ENCODE measurements around the gene EIF5B. TPM values are rescaled to one million over a fixed set of nuclear protein-coding genes. Genes with fewer than 3 reads are reported as not detected.
"Not testable (repeated sequence)": the region's sequence is repeated elsewhere in the genome, so short reads cannot be mapped to it uniquely, and the experiment has no call there.

The EIF5B gene
- 10 to 100 TPM in 1 of 3 donors, 1 to 10 TPM in 2; 2.8 to 14.3 (median 2.9) TPM for polyA plus RNA-seq

DNA sequence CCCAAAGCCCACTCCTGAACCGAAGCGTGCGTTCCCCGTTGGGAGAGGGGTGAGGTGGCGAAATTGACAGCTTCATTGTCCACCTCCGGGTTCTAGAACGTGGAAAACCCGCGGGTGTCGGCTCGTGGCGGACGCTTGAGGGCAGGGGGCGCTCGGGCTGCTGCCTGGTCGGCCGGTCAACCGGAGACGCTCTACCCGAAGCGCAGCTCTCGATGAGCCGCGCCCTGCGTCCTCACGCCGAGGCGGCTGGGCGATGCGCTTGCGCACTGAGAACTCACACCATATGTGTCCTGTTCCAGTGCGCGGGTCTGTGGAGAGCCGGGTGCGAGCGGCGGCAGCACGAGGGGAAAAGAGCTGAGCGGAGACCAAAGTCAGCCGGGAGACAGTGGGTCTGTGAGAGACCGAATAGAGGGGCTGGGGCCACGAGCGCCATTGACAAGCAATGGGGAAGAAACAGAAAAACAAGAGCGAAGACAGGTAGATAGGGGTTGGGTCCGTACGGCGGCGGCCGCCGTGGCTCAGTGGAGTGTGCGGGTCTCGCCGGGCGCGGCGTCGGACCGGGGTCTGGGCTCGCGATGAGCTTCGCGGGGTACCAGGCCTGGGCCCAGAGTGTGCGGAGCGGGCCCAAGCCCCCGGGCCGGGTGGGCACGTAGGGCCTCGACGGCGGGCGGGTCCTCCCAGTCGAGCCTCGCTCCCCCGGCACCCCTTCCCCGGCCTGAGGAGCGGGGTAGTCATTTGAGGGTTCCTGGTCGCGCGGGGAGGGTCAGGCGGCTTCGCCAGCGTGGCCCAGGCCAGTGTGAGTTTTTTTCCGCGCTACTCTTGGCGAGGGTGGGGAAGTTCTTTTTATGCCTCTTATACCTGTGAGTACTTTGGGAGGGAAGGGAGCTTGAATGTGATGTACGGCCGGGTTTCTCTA, at the start of gene EIF5B:
Gene EIF5B (plus strand): TSS at position 277 of the 916 bp plus-strand sequence. CDS start 166 bp downstream, at position 443.
- Mint-ChIP-seq H3K27ac (no peak within 1 kb of the TSS), H3K4me1 (peaks cover 15 to 41% of the 10 kb centered on the region in 2 donors), H3K4me3 (no peak within 1 kb of the TSS), H3K27me3 (ENCODE audit: low read depth in 3 of 3) (peaks cover 0 to 1% (median 0%) of the 10 kb centered on the region in 3 donors), H3K9me3 (no peaks in the 10 kb centered on the region), H3K36me3 (peaks cover 0 to 8% (median 4%) of the 10 kb centered on the region in 3 donors)
- DNase-seq = peak; percentile 90 to 94 (median 93)

DNA sequence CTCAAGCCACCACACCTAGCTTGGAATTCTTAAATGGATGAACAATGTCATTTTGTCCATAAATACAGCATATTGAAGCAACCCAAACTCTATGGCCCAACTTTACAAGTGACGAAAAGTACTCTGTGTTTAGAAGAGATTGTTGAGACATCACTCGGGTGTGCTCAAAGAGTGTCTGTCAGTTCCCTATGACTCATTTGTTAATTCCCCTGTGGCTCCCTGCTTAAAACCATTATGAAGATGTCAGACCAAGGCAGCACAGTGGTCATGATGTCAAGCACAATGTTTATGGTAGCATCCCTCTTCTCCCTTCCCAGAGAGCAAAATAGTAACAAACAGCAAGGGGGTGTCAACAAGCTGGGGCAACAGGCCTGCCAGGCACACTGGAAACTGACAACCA, 39.2 kb upstream of the EIF5B start:
- Mint-ChIP-seq H3K4me3 (no peak overlapping the region), H3K27ac (no peak overlapping the region), H3K4me1 (no peaks in the 10 kb centered on the region), H3K27me3 (ENCODE audit: low read depth in 3 of 3) (peaks cover 2% of the 10 kb centered on the region in 3 donors), H3K36me3 (peaks cover 5 to 21% (median 12%) of the 10 kb centered on the region in 3 donors), H3K9me3 (no peaks in the 10 kb centered on the region)
- DNase-seq = no peak

- peaks cover 2% of the 10 kb centered on the region in 3 donors for H3K27me3 Mint-ChIP-seq (ENCODE audit: low read depth in 3 of 3)
- no peak for DNase-seq
- H3K4me3 Mint-ChIP-seq = no peak overlapping the region
- H3K9me3 Mint-ChIP-seq = no peaks in the 10 kb centered on the region
- no peak overlapping the region for H3K27ac Mint-ChIP-seq
- peaks cover 9 to 30% (median 12%) of the 10 kb centered on the region in 3 donors for H3K36me3 Mint-ChIP-seq
- H3K4me1 Mint-ChIP-seq = no peaks in the 10 kb centered on the region
Measured at GRCh38 chr2:99299580-99299979, 37.6 kb upstream of the EIF5B start.

DNA sequence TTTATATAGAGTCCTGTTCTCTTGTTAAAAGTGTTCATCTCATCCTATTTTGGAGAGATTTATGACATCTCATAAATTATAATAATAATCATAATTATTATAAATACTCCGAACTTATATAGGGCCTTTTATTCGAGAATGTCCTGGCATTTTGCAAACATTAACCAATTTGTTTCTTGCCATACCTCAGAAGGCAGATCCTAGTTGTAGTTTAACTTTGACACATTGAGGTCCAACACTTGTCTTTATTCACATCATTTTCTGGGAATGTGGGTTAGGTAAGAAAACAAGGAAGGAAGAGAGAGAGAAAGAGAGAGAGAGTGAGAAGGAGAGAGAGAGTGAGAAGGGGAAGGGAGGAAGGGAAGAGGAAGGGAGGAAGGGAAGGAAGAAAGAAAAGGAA, 36.1 kb upstream of the EIF5B start, which contains the start of gene LYG1:
Gene LYG1 (minus strand): TSS at position 101 of the 400 bp plus-strand sequence. CDS start 5,527 bp downstream, outside the sequence.
- not testable (repeated sequence) for DNase-seq; H3K4me3 Mint-ChIP-seq; H3K27ac Mint-ChIP-seq; H3K27me3 Mint-ChIP-seq (ENCODE audit: low read depth in 3 of 3); H3K4me1 Mint-ChIP-seq; H3K9me3 Mint-ChIP-seq
- peaks cover 4 to 26% (median 9%) of the 10 kb centered on the region in 3 donors for H3K36me3 Mint-ChIP-seq

DNA sequence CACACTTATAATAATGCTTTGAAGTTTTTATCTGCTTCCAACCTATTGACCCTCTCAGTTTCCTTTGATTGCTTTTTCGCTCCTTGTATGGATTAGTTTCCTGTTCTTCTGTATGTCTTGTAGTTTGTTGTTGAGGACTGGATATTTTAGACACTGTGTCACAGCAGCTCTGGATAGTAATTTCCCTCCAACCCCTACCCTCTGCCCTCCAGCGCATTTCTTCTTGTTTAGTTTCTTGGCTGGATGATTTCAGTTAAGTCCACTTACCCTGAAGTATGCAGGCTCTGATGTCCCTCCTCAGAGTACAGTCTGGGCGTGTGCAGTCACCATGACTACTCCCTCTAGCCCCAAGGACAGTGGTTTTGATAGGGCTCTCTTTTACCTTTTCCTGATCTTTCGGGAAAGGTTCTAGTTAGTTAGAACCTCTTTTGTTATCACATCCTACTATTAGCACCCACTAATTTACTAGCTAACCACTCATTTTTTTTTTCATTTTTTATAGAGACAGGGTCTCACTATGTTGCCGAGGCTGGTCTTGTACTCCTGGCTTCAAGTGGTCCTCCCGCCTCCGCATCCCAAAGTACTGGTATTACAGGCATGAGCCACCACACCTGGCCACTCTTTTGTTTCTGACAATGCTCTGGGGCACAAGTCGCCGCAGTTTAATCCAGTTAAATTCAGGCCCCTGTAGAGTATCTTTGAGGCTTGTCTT, 19.9 kb upstream of the EIF5B start:
- H3K36me3 Mint-ChIP-seq = peaks cover 19 to 47% (median 25%) of the 10 kb centered on the region in 3 donors
- no peak overlapping the region for H3K27ac Mint-ChIP-seq
- H3K9me3 Mint-ChIP-seq = no peaks in the 10 kb centered on the region
- no peak overlapping the region for H3K4me3 Mint-ChIP-seq
- no peak for DNase-seq
- peaks cover 0 to 4% (median 0%) of the 10 kb centered on the region in 3 donors for H3K27me3 Mint-ChIP-seq (ENCODE audit: low read depth in 3 of 3)
- no peaks in the 10 kb centered on the region for H3K4me1 Mint-ChIP-seq

DNA sequence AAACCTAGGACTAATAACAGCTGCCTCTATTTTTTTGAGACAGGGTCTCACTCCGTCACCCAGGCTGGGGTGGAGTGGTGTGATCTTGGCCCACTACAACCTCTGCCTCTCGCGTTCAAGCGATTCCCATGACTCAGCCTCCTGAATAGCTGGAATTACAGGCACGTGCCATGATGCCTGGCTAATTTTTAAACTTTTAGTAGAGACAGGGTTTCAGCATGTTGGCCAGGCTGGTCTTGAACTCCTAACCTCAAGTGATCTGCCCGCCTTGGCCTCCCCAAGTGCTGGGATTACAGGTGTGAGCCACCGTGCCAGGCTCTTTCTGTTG, 19.4 kb upstream of the EIF5B start:
- not testable (repeated sequence) for H3K4me3 Mint-ChIP-seq; H3K27ac Mint-ChIP-seq; H3K27me3 Mint-ChIP-seq (ENCODE audit: low read depth in 3 of 3); DNase-seq; H3K9me3 Mint-ChIP-seq; H3K4me1 Mint-ChIP-seq
- H3K36me3 Mint-ChIP-seq = peaks cover 21 to 48% (median 25%) of the 10 kb centered on the region in 3 donors

- Mint-ChIP-seq H3K9me3 (no peaks in the 10 kb centered on the region), H3K36me3 (peaks cover 19 to 42% (median 27%) of the 10 kb centered on the region in 3 donors), H3K4me1 (peaks cover 1 to 8% of the 10 kb centered on the region in 2 donors), H3K27me3 (ENCODE audit: low read depth in 3 of 3) (peaks cover 0 to 1% (median 0%) of the 10 kb centered on the region in 3 donors), H3K4me3 (no peak overlapping the region), H3K27ac (no peak overlapping the region)
- DNase-seq = no peak
Measured at GRCh38 chr2:99325384-99325783, 11.8 kb upstream of the EIF5B start.

DNA sequence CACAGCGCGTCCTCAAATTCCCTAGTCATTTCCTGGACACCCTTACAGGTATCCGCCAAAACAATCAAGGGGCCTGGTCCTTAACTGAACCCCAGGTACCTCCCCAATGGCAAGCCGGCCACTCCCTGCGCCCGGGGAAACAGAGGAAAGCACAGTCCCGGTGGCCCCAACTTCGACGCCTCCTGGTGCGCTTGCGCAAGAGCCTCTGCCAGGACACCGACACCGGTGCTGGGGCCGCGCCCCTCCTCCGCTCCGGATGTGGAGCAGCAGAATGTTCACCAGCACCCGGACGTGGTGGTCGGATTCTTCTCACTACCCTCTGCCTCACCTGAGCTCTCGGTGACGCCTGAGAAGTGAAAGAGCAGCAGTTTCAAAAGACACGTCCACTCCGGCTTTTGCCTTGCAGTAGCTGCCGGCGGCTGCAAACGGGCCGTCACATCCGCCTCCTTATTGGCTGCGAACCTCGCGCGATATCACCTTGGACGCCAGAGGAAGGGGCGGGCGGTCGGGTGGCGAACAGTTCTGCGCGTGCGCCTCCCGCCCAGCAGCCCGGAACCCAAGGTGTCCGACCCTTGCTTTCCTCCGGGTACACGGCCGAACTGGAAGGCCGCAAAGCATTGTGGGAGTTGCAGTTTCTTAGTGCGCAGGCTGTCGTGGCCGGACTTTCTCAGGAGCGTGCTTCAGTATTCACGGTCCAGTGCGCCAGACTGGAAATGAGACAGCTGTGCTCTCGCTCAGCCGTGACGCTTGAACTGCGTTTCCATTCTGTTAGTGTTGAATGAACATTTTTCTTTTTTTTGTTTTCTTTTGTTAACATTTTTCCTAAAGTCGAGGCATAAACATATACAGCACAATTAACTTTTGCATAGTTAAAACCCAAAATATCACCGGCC, 1.0 kb upstream of the EIF5B start, which contains the start of gene TXNDC9:
Gene TXNDC9 (minus strand): TSS at position 423 of the 893 bp plus-strand sequence. CDS start 3,123 bp downstream, outside the sequence.
- Mint-ChIP-seq H3K9me3 (no peaks in the 10 kb centered on the region), H3K27me3 (ENCODE audit: low read depth in 3 of 3) (no peaks in the 10 kb centered on the region), H3K4me3 (no peak within 1 kb of the TSS), H3K36me3 (peaks cover 0 to 8% (median 7%) of the 10 kb centered on the region in 3 donors), H3K27ac (no peak within 1 kb of the TSS), H3K4me1 (peaks cover 13 to 33% of the 10 kb centered on the region in 2 donors)
- DNase-seq = peak; percentile 98 to 99 (median 99)

GRCh38 chr2:99336804-99337112, 431 bp upstream of the EIF5B start:
- DNase-seq = no peak
- Mint-ChIP-seq H3K4me1 (peaks cover 14 to 39% of the 10 kb centered on the region in 2 donors), H3K27me3 (ENCODE audit: low read depth in 3 of 3) (peaks cover 0 to 1% (median 0%) of the 10 kb centered on the region in 3 donors), H3K4me3 (no peak overlapping the region), H3K27ac (no peak overlapping the region), H3K36me3 (peaks cover 0 to 8% (median 7%) of the 10 kb centered on the region in 3 donors), H3K9me3 (no peaks in the 10 kb centered on the region)

- Mint-ChIP-seq H3K27me3 (ENCODE audit: low read depth in 3 of 3) (peaks cover 0 to 1% (median 0%) of the 10 kb centered on the region in 3 donors), H3K4me1 (peaks cover 12 to 34% of the 10 kb centered on the region in 2 donors), H3K9me3 (no peaks in the 10 kb centered on the region), H3K36me3 (peaks cover 0 to under 1% (median 0%) of the 10 kb centered on the region in 3 donors), H3K27ac (no peak overlapping the region), H3K4me3 (no peak overlapping the region)
- peak in 2 of 3 donors; percentile 1 to 2 for DNase-seq
Measured at GRCh38 chr2:99338029-99338585, 918 bp downstream of the EIF5B start.

GRCh38 chr2:99340669-99341236, 3.6 kb downstream of the EIF5B start:
- H3K27ac Mint-ChIP-seq = no peak overlapping the region
- H3K27me3 Mint-ChIP-seq (ENCODE audit: low read depth in 3 of 3) = peaks cover 0 to 1% (median 1%) of the 10 kb centered on the region in 3 donors
- no peaks in the 10 kb centered on the region for H3K9me3 Mint-ChIP-seq
- no peak overlapping the region for H3K4me3 Mint-ChIP-seq
- peaks cover 8 to 37% of the 10 kb centered on the region in 2 donors for H3K4me1 Mint-ChIP-seq
- DNase-seq = no peak
- no peaks in the 10 kb centered on the region for H3K36me3 Mint-ChIP-seq

- Mint-ChIP-seq H3K27ac (peak overlapping the region in 2 of 6 donors; percentile 22 to 67), H3K27me3 (ENCODE audit: low read depth in 3 of 3) (peaks cover 0 to 1% (median 1%) of the 10 kb centered on the region in 3 donors), H3K4me3 (no peak overlapping the region), H3K9me3 (no peaks in the 10 kb centered on the region), H3K36me3 (no peaks in the 10 kb centered on the region), H3K4me1 (peaks cover 15 to 47% of the 10 kb centered on the region in 2 donors)
- DNase-seq = no peak
Measured at GRCh38 chr2:99342536-99342935, 5.3 kb downstream of the EIF5B start.
